GM12892 (cell line): ENCODE results near the gene TALDO1.

Source experiments
- POLR2A ChIP-seq: IDR thresholded peaks from 2 replicates; pipeline ENCODE4 v1.6.1; 2011; ENCODE audit warnings: low read depth, low read length, control low read depth
- POLR2AphosphoS5 ChIP-seq: IDR thresholded peaks from 2 replicates; pipeline ENCODE4 v1.6.1; 2011; ENCODE audit warnings: low read depth, low read length, control low read depth

DNA sequence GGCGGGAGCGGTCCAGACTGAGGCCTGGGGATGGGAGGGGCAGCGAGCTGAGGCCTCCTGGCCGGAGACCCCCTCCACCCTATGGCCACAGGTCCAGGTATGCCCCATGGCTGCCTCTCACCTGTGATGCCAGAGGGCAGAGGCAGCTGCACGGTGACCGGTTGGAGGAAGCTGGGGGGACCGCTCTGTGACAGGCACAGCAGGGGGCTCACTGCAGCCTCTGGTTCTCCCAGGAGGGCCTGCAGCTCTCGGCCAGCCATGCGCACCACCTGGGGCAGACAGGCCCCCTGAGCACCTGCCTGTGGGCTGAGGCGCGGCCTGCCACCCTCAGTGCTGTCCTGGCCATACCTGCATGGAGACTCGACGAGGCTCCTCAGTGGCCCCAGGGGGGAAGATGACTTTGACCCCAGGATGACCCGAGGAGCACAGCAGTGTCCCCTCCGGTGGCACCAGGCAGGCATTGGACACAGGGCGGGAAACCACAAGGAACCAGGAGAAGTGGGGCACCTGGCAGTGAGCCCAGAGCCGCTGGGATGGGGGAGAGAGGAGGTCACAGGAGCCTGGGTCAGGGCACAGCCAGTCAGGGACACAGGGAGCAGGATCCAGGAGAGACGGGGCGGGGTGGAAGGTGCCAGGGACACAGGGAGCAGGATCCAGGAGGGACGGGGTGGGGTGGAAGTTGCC, 54.0 kb downstream of the TALDO1 start:
- TF ChIP-seq POLR2A: no peak
- no peak for TF ChIP-seq POLR2AphosphoS5
